22Rv1 (cell line): ENCODE measurements around the gene NAGS.
"Not testable (repeated sequence)": the region's sequence is repeated elsewhere in the genome, so short reads cannot be mapped to it uniquely, and the experiment has no call there.

Experiments used
- H3K27ac ChIP-seq: fragments of 450-650 bp; 2 replicates; pipeline ENCODE4 v1.5.1; 2017
- CTCF ChIP-seq: fragments of 450-650 bp; IDR thresholded peaks from 2 replicates; pipeline ENCODE4 v1.5.1; 2017; ENCODE audit warnings: mild to moderate bottlenecking
- ZFX ChIP-seq: fragments of 450-650 bp; IDR thresholded peaks from 2 replicates; pipeline ENCODE4 v1.6.1; 2017; ENCODE audit warnings: antibody characterized with exemption, borderline replicate concordance

The NAGS gene

GRCh38 chr17:44024271-44024663, 19.8 kb downstream of the NAGS start:
- TF ChIP-seq CTCF (no peak), ZFX (no peak)
- H3K27ac ChIP-seq = no peak overlapping the region

GRCh38 chr17:44024853-44025252, 20.4 kb downstream of the NAGS start:
- TF ChIP-seq ZFX = no peak
- no peak for TF ChIP-seq CTCF
- H3K27ac ChIP-seq = no peak overlapping the region

- TF ChIP-seq CTCF (no peak), ZFX (no peak)
- H3K27ac ChIP-seq = no peak overlapping the region
Measured at GRCh38 chr17:44029736-44030135, 25.3 kb downstream of the NAGS start.

DNA sequence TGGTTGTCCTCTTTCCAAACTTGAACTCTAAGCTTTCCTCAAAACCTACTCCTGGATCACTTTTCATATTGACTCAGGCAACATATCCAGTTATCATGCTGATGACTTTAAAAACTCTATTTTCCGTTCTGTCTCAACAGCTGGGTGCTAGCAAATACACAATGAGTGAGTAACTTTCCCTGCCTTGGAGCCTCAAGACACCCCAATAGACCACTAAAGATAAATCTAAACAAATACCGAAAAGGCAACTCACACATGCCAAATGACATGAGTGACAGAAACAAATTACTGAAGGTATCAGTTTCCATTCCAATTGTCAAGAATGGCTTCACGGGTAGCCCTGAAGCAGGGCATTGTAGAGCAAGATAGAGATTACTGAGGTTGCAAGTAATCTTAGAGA, 26.1 kb downstream of the NAGS start:
- H3K27ac ChIP-seq = no peak overlapping the region

DNA sequence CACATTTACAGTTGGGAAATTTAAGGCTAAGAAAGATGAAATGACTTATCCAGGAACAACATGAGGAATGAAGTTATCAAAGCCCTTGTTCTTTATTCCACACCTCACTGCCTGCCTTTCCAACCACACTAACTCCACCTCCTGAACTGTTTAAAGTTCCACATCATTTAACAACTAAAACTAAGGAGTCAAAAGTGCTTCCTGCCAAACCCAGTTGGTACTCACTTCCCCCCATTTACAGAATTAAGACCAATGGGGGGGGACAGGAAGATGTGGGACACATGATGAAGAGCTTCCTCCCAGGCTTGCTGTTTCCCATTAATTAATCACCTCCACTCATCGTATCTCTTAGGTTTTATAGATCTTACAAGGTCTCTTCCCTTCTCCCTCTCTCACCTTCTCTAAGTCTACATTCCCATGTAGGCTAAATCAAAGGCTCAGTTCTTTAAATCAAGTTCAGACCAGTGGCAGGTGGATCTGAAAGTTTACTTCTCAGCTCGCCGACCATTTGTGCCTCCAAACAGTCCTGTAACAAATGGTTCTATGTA, 29.5 kb downstream of the NAGS start:
- no peak overlapping the region for H3K27ac ChIP-seq
- TF ChIP-seq CTCF (no peak), ZFX (no peak)

More for the DNA sequence above, 26.1 kb downstream of the NAGS start:
- TF ChIP-seq CTCF = no peak
- TF ChIP-seq ZFX = no peak

- H3K27ac ChIP-seq = not testable (repeated sequence)
Measured at GRCh38 chr17:44034688-44035087, 30.3 kb downstream of the NAGS start.

DNA sequence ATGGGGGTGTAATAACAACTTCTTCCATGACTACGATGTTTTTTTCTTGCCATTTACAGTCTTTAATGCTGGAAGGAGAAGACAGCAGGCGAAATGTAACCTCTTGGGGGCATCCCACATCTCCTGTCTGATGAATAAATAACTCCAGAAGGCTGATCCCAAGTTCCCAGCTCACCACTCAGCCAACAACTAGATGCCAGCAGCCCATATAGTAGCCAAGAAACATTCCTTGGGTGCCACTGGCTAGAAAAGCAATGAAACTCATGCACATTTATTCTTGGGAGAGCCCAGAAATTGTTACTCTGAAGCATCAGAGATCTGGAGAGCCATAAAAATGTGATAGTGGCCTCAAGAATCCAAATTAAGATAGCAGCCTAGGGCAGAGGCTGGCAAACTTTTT, 33.0 kb downstream of the NAGS start:
- TF ChIP-seq ZFX = no peak
- no peak for TF ChIP-seq CTCF
- H3K27ac ChIP-seq = no peak overlapping the region

DNA sequence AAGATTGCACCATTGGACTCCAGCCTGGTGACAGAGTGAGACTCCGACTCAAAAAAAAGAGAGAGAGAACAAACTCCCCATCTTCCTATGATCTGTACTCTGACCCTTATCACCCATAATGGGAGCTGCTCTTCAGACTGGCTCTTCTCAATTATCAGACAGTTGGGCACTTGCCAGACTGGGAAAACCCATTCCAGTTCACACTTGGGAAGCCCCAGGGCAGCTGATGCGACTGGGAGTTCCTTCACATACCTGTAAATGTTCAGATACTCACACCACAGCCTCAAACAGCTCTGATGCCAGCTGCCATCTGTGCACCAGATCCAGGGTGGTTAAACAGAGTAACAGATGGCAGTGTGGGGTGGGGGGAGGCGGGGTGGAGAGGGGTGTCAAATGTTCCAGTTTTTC, 34.2 kb downstream of the NAGS start:
- no peak for TF ChIP-seq ZFX
- TF ChIP-seq CTCF = no peak
- no peak overlapping the region for H3K27ac ChIP-seq
